Astrocyte of the spinal cord (primary cell): ENCODE results near the gene RPP30.

ENCODE experiments used
- DNase-seq: peaks from one replicate; pipeline ENCODE4 v3.0.0; 2011; ENCODE audit warnings: low read depth, low spot score
- H3K4me3 ChIP-seq: 2 replicates; pipeline ENCODE4 v1.5.1; 2011; ENCODE audit warnings: low read depth, mild to moderate bottlenecking, low read length, moderate library complexity
- in situ Hi-C: cut with HindIII; loops from 2 replicates; pipeline ENCODE4 v1.10.0; 2017; ENCODE audit warnings: low sequenced_read_pairs
- TF ChIP-seq, protein P1 (sequence below): IDR thresholded peaks from 2 replicates; pipeline ENCODE4 v1.5.1; 2012; ENCODE audit warnings: low read depth, mild to moderate bottlenecking, low read length, inconsistent platforms

Gene RPP30

GRCh38 chr10:90871766-90872647 lies at the start of gene RPP30:
Gene RPP30, plus strand, starts transcription at chr10:90871974. Its CDS starts 13 bp downstream, at chr10:90871987.
- TF ChIP-seq, protein P1, sequence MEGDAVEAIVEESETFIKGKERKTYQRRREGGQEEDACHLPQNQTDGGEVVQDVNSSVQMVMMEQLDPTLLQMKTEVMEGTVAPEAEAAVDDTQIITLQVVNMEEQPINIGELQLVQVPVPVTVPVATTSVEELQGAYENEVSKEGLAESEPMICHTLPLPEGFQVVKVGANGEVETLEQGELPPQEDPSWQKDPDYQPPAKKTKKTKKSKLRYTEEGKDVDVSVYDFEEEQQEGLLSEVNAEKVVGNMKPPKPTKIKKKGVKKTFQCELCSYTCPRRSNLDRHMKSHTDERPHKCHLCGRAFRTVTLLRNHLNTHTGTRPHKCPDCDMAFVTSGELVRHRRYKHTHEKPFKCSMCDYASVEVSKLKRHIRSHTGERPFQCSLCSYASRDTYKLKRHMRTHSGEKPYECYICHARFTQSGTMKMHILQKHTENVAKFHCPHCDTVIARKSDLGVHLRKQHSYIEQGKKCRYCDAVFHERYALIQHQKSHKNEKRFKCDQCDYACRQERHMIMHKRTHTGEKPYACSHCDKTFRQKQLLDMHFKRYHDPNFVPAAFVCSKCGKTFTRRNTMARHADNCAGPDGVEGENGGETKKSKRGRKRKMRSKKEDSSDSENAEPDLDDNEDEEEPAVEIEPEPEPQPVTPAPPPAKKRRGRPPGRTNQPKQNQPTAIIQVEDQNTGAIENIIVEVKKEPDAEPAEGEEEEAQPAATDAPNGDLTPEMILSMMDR = no peak
- peak; percentile 87 for DNase-seq
- in situ Hi-C loops = no loop called here
- H3K4me3 ChIP-seq = peak within 1 kb of the TSS; percentile 78

DNA sequence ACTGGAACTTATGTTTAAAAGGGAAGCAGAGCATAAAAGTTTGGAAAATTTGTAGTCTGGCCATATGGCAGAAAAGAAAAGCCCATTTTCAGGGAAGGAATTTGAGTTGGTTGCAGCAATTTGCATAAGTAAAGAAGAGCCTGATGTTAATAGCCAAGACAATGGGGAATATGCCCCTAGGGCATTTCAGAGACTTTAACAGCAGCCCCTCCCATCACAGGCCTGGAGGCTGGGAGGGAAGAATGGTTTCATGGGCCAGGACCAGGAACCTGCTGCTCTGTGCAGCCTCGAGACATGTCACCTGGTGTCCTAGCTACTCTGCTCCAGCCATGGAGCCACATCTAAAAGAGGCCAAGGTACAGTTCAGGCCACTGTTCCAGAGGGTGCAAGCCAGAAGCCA lies 49.3 kb upstream of the RPP30 start:
- TF ChIP-seq, protein P1 = no peak
- in situ Hi-C loops = no loop called here
- no peak for DNase-seq
- H3K4me3 ChIP-seq = no peak overlapping the region

DNA sequence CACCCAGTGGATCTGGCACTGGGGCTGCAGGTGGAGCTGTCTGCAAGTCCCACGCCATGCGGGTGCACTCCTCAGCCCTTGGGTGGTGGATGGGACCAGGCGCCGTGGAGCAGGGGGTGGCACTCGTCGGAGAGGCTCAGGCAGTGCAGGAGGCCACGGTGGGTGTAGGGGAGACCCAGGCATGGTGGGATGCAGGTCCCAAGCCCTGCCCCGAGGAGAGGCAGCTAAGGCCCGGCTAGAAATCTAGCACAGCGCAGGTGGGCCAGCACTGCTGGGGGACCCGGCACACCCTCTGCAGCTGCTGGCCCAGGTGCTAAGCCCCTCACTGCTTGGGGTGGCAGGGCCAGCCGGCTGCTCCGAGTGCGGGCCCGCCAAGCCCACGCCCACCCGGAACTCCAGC lies 39.7 kb upstream of the RPP30 start:
- H3K4me3 ChIP-seq = no peak overlapping the region
- TF ChIP-seq, protein P1 = no peak
- DNase-seq = no peak
- in situ Hi-C loops = no loop called here

DNA sequence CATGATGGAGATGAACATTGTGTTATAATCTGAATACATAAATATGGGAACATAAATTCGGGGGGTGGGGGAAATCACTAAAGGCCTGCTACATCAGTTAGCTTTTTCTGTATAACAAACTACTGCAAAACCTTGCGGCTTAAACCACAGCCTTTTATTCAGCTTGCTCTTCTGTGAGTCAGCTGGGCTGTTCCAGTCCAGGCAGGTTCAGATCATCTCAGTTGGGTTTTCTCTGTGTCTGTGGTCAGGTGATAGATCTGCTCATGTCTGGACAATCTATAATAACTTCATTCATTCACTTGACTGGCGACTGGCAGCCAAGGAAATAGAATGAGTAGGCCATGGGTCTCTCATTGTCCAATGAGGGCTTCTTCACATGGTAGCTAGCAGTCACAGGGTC lies 37.4 kb upstream of the RPP30 start:
- peak; percentile 26 for DNase-seq
- in situ Hi-C loops = no loop called here
- no peak overlapping the region for H3K4me3 ChIP-seq
- TF ChIP-seq, protein P1 = no peak

GRCh38 chr10:90837486-90837885 lies 34.3 kb upstream of the RPP30 start:
- DNase-seq = no peak
- TF ChIP-seq, protein P1 = no peak
- no peak overlapping the region for H3K4me3 ChIP-seq
- in situ Hi-C loops = no loop called here

GRCh38 chr10:90842725-90843124 lies 29.0 kb upstream of the RPP30 start:
- TF ChIP-seq, protein P1 = no peak
- DNase-seq = no peak
- H3K4me3 ChIP-seq = no peak overlapping the region
- in situ Hi-C loops = no loop called here
